SK-N-SH treated with all-trans-retinoic acid at 6 μM for 48 hours (cell line): ENCODE measurements around the gene RAC2.

Experiments used
- ATAC-seq: fragments of 200-7000 bp; cut with Tn5 transposase; 3 replicates; pipeline ENCODE4 v1.9.1; 2020; ENCODE audit warnings: mild to moderate bottlenecking, moderate library complexity
- ARNTL ChIP-seq: fragments of 450-650 bp; formaldehyde crosslinking; IDR thresholded peaks from 2 replicates; pipeline ENCODE4 v1.5.0; 2020; ENCODE audit warnings: low read depth, mild to moderate bottlenecking, moderate library complexity, borderline replicate concordance
- BACH2 ChIP-seq: fragments of 250-450 bp; sonication (Bioruptor Pico); IDR thresholded peaks from 2 replicates; pipeline ENCODE4 v1.9.0; 2021; ENCODE audit warnings: mild to moderate bottlenecking, borderline replicate concordance
- CREB5 ChIP-seq: fragments of 250-450 bp; sonication (Bioruptor Pico); IDR thresholded peaks from 2 replicates; pipeline ENCODE4 v1.5.1; 2020; ENCODE audit warnings: low read depth, mild to moderate bottlenecking, moderate library complexity
- CSDC2 ChIP-seq: fragments of 250-450 bp; sonication (Bioruptor Pico); IDR thresholded peaks from 2 replicates; pipeline ENCODE4 v1.5.0; 2020; ENCODE audit warnings: mild to moderate bottlenecking, moderate library complexity
- ESRRG ChIP-seq: fragments of 250-450 bp; sonication (Bioruptor Pico); IDR thresholded peaks from 2 replicates; pipeline ENCODE4 v1.6.1; 2021; ENCODE audit warnings: mild to moderate bottlenecking
- GLIS3 ChIP-seq: fragments of 250-450 bp; sonication (Bioruptor Pico); IDR thresholded peaks from 2 replicates; pipeline ENCODE4 v1.5.0; 2020; ENCODE audit warnings: mild to moderate bottlenecking, moderate library complexity
- ISL1 ChIP-seq: fragments of 250-450 bp; sonication (Bioruptor Pico); IDR thresholded peaks from 2 replicates; pipeline ENCODE4 v2.1.2; 2022; ENCODE audit warnings: mild to moderate bottlenecking, moderate library complexity
- OSR1 ChIP-seq: fragments of 250-450 bp; sonication (Bioruptor Pico); IDR thresholded peaks from 2 replicates; pipeline ENCODE4 v1.8.0; 2022; ENCODE audit warnings: moderate library complexity, mild to moderate bottlenecking, inconsistent platforms
- PPARA ChIP-seq: fragments of 250-450 bp; sonication (Bioruptor Pico); IDR thresholded peaks from 2 replicates; pipeline ENCODE4 v1.5.0; 2020; ENCODE audit warnings: mild to moderate bottlenecking, borderline replicate concordance
- RARB ChIP-seq: fragments of 250-450 bp; sonication (Bioruptor Pico); IDR thresholded peaks from 2 replicates; pipeline ENCODE4 v1.8.0; 2021; ENCODE audit warnings: mild to moderate bottlenecking, moderate library complexity
- SNAI2 ChIP-seq: fragments of 250-450 bp; sonication (Bioruptor Pico); IDR thresholded peaks from 2 replicates; pipeline ENCODE4 v1.5.0; 2020; ENCODE audit warnings: mild to moderate bottlenecking, moderate library complexity
- TCF4 ChIP-seq: fragments of 250-450 bp; sonication (Bioruptor Pico); IDR thresholded peaks from 2 replicates; pipeline ENCODE4 v1.8.0; 2021; ENCODE audit warnings: mild to moderate bottlenecking, moderate library complexity, borderline replicate concordance
- TSHZ2 ChIP-seq: fragments of 250-450 bp; sonication (Bioruptor Pico); IDR thresholded peaks from 2 replicates; pipeline ENCODE4 v1.5.0; 2020; ENCODE audit warnings: mild to moderate bottlenecking, moderate library complexity
- ZC3H10 ChIP-seq: fragments of 250-450 bp; sonication (Bioruptor Pico); IDR thresholded peaks from 2 replicates; pipeline ENCODE4 v1.5.1; 2021; ENCODE audit warnings: mild to moderate bottlenecking, moderate library complexity
- ZFP3 ChIP-seq: fragments of 250-450 bp; sonication (Bioruptor Pico); IDR thresholded peaks from 2 replicates; pipeline ENCODE4 v1.5.0; 2020; ENCODE audit warnings: mild to moderate bottlenecking, moderate library complexity
- ZFP30 ChIP-seq: fragments of 450-650 bp; formaldehyde crosslinking; IDR thresholded peaks from 2 replicates; pipeline ENCODE4 v1.5.0; 2022; ENCODE audit warnings: mild to moderate bottlenecking, moderate library complexity
- ZNF565 ChIP-seq: fragments of 450-650 bp; formaldehyde crosslinking; conservative IDR thresholded peaks from 2 replicates; pipeline ENCODE4 v1.5.0; 2020; ENCODE audit warnings: low read depth, mild to moderate bottlenecking, moderate library complexity
- ZNF8 ChIP-seq: fragments of 450-650 bp; formaldehyde crosslinking; IDR thresholded peaks from 2 replicates; pipeline ENCODE4 v1.5.0; 2020; ENCODE audit warnings: mild to moderate bottlenecking, moderate library complexity
- TF ChIP-seq, protein P1 (sequence below): fragments of 250-450 bp; sonication (Bioruptor Pico); IDR thresholded peaks from 2 replicates; pipeline ENCODE4 v1.8.0; 2021; ENCODE audit warnings: low read depth, mild to moderate bottlenecking, moderate library complexity, borderline replicate concordance
- TF ChIP-seq, protein P2 (sequence below): fragments of 250-450 bp; sonication (Bioruptor Pico); IDR thresholded peaks from 2 replicates; pipeline ENCODE4 v1.5.1; 2021; ENCODE audit warnings: mild to moderate bottlenecking, moderate library complexity

RAC2 gene

DNA sequence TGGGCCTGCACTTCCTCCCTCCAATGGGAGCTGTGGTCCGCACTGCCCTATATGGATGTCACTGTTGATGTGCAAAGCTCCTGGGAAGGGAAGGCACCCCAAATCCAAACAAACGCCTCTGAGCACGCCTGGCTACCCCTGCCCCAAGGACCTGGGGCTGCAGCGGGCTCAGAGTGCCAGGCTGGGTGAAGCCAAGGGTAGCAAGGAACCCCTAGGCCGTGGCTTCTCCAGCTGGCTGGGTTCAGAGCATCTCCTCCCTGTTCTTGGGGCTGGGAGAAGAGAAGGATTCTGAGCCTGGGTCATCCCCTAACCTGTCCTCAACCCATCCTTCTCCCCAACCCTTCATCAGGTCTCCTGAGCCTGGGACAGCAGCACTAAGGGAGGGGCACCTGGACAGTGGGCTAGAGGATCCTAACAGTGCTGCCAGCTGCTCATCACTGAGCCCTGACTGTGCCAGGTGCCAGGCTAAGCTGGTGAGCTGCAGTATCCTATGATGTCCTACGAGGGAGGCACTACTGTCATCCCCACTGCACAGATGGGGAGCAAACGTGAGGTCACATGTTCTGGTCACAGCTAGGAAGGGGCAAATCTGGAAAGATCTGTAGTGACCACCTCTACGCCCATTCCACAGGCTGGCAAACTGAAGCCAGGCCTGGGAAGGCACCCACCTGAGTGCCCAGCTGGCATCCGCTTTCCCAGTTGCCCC lies 34.8 kb downstream of the RAC2 start:
- TF ChIP-seq ISL1 (CRISPR knock-in tag) (no peak), ZC3H10 (CRISPR knock-in tag) (no peak), TCF4 (no peak), BACH2 (CRISPR knock-in tag) (no peak), GLIS3 (CRISPR knock-in tag) (no peak), ZNF8 (CRISPR knock-in tag) (no peak), TSHZ2 (no peak), SNAI2 (CRISPR knock-in tag) (no peak), OSR1 (CRISPR knock-in tag) (no peak), RARB (CRISPR knock-in tag) (no peak)
- TF ChIP-seq, protein P1, sequence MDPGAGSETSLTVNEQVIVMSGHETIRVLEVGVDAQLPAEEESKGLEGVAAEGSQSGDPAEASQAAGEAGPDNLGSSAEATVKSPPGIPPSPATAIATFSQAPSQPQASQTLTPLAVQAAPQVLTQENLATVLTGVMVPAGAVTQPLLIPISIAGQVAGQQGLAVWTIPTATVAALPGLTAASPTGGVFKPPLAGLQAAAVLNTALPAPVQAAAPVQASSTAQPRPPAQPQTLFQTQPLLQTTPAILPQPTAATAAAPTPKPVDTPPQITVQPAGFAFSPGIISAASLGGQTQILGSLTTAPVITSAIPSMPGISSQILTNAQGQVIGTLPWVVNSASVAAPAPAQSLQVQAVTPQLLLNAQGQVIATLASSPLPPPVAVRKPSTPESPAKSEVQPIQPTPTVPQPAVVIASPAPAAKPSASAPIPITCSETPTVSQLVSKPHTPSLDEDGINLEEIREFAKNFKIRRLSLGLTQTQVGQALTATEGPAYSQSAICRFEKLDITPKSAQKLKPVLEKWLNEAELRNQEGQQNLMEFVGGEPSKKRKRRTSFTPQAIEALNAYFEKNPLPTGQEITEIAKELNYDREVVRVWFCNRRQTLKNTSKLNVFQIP (CRISPR knock-in tag), result no peak
- TF ChIP-seq, protein P2, sequence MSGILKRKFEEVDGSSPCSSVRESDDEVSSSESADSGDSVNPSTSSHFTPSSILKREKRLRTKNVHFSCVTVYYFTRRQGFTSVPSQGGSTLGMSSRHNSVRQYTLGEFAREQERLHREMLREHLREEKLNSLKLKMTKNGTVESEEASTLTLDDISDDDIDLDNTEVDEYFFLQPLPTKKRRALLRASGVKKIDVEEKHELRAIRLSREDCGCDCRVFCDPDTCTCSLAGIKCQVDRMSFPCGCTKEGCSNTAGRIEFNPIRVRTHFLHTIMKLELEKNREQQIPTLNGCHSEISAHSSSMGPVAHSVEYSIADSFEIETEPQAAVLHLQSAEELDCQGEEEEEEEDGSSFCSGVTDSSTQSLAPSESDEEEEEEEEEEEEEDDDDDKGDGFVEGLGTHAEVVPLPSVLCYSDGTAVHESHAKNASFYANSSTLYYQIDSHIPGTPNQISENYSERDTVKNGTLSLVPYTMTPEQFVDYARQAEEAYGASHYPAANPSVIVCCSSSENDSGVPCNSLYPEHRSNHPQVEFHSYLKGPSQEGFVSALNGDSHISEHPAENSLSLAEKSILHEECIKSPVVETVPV (CRISPR knock-in tag), result no peak

GRCh38 chr22:37208401-37209139 lies 35.5 kb downstream of the RAC2 start:
- TF ChIP-seq ZFP30 (no peak), GLIS3 (CRISPR knock-in tag) (no peak), ZNF8 (CRISPR knock-in tag) (no peak), ESRRG (no peak), PPARA (no peak), ARNTL (CRISPR knock-in tag) (no peak), ZC3H10 (CRISPR knock-in tag) (no peak), CREB5 (CRISPR knock-in tag) (no peak), ZFP3 (no peak), ZNF565 (CRISPR knock-in tag) (no peak), CSDC2 (no peak), ISL1 (CRISPR knock-in tag) (no peak), RARB (CRISPR knock-in tag) (no peak)
- TF ChIP-seq, protein P1 (CRISPR knock-in tag), result no peak
- no peak for ATAC-seq

More for the DNA sequence above, 34.8 kb downstream of the RAC2 start:
- no peak for ATAC-seq

DNA sequence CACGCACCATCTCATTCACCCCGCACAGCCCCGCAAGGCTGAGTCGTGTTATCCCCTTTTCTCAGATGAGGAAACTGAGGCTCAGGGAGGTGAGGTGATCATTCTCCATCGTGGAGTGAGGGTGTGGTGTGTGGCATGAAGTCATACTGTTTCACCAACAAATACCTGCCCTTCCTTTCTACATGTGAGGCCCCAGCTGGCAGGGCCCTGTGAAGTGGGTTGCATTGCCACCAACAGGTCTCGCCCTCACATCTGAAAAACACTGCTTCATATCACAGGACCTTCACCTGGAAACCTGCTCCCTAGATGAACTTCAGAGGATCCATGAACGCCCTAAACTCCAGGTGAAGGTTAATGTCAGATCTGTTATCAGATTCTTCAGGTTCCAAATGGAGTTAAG lies 36.1 kb downstream of the RAC2 start:
- ATAC-seq, result no peak
- TF ChIP-seq ARNTL (CRISPR knock-in tag) (no peak), OSR1 (CRISPR knock-in tag) (no peak), PPARA (no peak), ZNF8 (CRISPR knock-in tag) (no peak)
